Stimulated activated CD8-positive, alpha-beta memory T cell treated with anti-CD3 and anti-CD28 coated beads, Interleukin-7, amount 100 ng/mL, for 48 hours (primary cell): ENCODE results near the gene ZNF208.
"Not testable (repeated sequence)": the region's sequence is repeated elsewhere in the genome, so short reads cannot be mapped to it uniquely, and the experiment has no call there.

Source experiments
- DNase-seq, 2 donors: peaks; one replicate each; pipeline ENCODE4 v3.0.0-alpha.2; 2020; ENCODE audit warnings: low read depth in 1 of 2; ENCODE audit errors: extremely low read depth in 1 of 2

The ZNF208 gene

DNA sequence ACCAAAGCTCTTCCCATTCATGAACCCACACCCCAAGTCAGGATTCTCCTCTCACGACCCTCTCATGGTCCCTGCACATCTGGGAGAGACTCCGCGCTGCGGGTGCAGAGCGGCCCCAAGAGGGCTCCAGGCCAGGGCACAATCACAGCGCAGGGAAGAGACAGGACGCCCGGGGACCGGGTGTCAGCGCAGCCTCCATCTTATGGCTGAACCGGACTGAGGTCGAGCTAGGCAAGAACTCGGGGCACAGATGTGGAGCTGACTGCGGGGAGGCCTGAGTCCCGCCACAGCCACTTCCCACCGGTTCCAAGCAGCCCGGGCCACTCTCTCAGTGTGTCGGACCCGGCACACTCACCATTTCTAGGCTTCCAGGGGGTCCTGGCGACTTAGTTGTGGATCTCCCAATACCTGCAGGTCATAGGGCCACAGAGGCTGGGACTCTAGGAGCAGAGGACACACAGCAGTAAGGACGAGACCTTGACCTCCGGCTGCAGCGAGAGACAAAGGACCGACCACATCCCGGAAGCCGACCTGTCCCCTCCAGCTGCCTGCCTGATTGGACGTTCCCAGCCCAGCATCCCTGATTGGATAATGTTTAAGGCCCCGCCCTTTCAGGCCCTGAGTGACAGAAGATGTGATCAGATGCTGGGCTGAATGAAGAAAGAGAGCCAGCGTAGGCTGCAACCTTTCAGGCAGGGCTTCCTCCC, at the start of gene ZNF208:
Gene ZNF208 (minus strand): TSS at position 507 of the 707 bp plus-strand sequence. CDS start 149 bp downstream, at position 358.
- DNase-seq = not testable (repeated sequence)

GRCh38 chr19:22052644-22053013, 41.9 kb upstream of the ZNF208 start:
- peak in 1 of 2 donors; percentile 1 for DNase-seq

GRCh38 chr19:22041151-22041550, 30.4 kb upstream of the ZNF208 start:
- DNase-seq = not testable (repeated sequence)

DNA sequence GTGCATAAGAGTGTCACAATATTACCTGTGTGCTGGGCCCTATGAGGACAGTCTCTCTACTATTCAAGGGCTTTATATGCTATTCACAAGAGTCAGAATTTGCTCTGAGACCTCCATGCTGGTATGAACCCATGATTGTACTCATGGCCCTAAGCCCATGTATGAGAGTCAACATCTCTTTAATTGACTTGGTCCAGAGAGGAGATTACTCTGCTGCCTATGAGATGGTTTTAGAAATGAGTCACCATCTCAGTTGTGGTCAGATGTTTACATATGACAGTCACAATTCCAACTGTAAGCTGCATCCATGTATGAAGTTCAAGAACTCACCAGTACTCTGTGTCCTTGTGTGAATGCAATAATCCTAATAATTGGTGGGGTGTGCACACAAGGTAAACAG, 19.9 kb upstream of the ZNF208 start:
- DNase-seq = no peak

DNA sequence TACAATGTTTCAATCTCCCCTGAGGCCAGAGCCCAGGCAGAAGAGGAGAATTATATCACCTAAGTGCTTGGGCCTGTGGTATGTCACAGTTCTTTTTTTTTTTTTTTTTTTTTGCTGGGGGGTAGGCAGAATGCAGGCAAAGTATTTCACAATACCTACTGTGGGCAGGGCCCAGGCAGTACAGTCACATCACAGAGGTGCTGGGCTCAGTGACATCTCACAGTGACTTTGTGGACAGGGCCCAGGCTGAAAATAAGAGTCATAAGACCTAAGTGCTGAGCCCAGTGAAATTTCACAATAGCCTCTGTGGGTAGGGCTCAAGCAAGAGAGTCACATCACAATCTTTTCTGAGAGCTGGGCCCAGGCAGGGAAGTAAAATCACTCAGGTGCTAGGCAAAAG, 15.9 kb upstream of the ZNF208 start:
- DNase-seq = no peak

- DNase-seq = not testable (repeated sequence)
Measured at GRCh38 chr19:22025539-22025938, 14.8 kb upstream of the ZNF208 start.

- no peak for DNase-seq
Measured at GRCh38 chr19:21970466-21970865, 40.3 kb downstream of the ZNF208 start.

GRCh38 chr19:21947775-21948174, 63.0 kb downstream of the ZNF208 start:
- no peak for DNase-seq

DNA sequence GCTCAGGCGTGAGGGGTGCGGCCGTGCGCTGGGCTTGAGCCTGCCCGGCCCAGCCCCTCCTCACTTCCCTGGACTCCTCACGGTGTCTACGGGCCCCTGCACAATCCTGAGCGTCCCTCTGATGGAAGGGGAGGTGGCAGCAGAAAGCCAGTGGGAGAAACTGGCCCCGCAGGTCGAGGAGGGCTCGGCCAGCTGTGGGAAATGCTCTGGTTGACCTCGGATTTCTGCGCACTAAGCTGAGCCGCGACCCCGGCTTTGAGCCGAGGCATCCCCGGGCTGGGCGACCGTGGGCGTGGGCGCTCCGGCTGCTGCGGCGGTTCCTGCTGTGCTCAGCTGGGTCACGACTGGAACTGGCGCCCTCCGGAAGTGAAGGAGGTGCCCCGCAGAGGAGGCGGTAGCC, 70.1 kb downstream of the ZNF208 start:
- no peak for DNase-seq

GRCh38 chr19:21934593-21934992, 76.2 kb downstream of the ZNF208 start:
- no peak for DNase-seq

DNA sequence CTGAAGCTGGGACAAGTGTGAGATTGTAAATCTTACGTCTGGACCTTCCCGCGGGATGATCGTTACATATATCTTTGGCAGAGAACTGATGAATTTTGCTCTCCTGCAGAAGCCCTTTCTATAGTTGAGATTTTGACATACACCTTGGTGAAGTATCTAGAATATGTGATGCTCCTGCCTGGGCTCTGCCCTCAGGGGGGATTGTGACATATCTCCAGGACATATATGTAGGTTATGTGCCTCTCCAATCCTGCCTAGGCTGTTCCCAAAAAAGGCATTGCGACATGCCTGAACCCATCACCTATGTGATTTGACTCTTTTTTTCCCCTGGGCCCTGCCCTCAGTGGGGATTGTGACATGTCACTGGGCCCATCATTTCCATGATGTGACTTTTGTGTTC, 76.6 kb downstream of the ZNF208 start:
- DNase-seq = no peak

GRCh38 chr19:21922276-21922675, 88.5 kb downstream of the ZNF208 start:
- DNase-seq = no peak

GRCh38 chr19:21921691-21922180, 89.0 kb downstream of the ZNF208 start:
- DNase-seq = no peak

DNA sequence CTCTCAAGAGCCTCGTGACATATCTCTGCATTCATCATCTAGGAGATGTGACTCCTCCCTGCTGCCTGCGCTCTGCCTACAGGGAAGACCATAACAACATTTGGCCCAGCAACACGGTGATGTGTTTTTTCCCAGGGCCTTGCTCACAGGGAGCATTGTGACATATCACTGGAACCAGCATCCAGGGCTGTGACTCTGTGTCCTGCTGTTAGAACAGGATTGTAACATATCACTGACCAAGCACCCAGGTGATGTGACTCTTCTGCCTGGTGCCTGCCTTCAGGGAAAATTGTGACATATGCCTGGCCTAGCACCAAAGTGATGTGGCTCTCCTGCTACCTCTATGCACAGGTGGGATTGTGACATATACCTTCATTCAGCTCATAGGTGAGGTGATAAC, 95.3 kb downstream of the ZNF208 start:
- DNase-seq = no peak

DNA sequence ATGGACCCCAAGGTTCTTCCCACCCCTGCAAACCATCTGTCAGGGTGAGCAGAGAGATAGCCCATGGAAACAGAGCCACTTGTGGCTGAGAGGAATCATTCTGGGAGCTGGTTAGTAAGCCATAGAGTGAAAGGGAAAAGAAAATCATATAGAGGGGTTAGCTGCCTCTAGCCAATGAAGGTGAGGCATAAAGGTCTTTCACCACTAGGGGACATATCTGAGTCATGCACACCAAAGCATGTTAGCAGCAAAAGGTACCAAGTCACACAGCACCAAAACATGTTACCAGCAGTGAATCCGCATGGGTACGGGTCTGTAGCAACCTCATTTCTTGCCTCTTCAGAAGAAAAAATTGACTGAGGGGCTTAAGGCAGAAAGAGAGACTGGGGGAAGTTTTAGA, 98.1 kb downstream of the ZNF208 start:
- no peak for DNase-seq

DNA sequence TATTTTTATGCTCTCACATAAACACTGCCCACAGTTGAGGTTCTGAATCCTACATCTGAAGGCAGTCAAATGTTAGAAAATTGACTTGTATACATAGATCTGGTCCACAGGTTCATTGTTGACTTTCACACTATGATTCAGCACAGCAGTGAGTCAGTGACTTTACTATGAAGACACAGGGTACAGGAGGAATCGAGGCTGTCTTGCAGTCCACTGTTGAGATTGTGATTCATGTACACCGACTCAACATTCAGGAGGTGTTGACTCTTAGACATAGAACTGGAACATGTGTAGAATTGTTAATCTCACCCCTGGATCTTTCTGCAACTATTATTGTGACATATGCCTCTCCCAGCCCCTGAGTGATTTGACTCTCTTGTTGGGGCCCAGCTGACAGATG, 100.4 kb downstream of the ZNF208 start:
- DNase-seq = no peak

DNA sequence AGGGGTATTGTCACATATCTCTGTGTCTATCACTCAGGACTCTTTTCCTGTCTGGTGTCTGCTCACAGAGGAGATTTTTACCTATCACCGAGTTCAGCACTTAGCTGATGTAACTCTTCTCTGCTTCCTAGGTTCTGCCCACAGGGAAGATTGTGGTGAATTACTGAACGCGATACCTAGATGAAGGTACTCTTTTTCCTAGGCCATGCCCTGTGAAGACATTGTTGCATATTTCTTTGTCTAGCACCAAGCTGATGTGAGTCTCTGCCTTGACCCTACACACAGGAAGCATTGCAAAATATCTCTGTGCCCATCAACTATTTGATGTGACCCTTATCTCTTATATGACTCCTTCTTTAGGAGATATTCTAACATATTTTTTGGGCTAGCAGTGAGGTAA, 102.7 kb downstream of the ZNF208 start:
- no peak for DNase-seq

DNA sequence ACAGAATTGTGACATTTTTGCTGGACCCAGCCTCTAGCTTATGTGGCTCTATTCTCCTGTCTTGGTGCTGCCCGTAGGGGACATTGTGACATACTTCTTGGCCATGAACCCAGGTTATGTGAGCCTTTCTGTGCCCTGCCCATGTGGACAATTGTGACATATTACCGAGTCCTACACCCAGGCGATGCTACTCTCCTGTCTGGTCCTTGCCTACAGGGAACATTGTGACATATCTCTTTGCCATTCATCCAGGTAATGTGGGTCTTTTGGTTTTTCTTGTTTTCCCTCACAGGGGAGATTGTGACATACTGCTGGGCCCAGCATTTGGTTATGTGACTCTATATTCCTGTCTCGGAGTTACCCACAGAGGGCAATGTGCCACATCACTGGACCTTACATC, 103.2 kb downstream of the ZNF208 start:
- no peak for DNase-seq

DNA sequence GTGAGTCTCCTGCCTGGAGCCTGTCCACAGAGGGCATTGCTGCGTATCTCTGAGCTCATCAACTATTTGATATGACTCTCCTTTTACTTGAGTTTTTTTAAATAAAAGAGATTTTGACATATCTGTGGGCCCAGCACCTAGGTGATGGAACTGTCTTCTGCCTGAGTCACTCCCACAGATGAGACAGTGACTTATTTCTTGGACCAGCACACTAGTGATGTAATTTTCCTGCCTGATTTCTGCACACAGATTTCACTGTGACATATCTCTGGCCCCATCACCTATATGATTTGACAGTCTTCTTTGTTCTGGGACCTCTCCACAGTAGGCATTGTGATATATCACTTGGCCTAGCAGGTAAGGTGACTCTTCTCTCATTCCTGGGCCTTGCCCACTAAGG, 108.2 kb downstream of the ZNF208 start:
- DNase-seq = no peak

DNA sequence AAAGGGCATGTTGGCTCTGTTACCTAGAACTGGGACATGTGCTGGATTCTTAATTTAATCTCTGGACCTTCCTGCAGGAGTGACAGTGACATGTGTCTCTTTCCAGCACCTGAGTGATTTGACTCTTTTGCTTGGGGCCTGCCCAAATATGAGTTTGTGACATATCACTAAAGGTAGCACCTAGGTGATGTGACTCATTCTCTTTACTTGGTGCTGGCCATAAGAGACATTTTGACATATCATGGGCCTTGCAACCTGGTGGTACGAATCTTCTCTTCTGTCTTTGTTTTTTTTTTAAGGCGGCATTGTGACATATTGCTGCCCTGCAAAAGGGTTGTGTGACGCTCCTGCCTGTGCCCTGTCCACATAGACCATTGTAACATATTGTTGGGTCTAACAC, 108.9 kb downstream of the ZNF208 start:
- no peak for DNase-seq

DNA sequence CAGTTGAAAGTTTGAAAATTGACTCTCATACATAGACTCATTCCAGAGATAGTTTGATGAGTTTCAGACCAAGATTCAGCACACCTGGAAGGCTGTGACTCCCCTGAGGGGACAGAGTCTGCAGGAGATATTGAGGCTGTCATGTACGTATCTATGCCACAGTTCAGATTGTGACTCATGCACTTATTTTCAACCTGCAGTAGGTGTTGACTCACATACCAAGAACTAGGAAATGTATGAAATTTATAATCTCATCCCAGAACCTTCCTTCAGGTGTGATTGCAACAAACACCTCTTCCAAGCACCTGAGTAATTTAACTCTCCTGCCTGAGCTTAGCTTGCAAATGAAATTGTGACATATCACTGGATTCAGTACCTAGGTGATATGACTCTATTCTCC, 110.3 kb downstream of the ZNF208 start:
- no peak for DNase-seq

GRCh38 chr19:21891086-21891485, 119.7 kb downstream of the ZNF208 start:
- DNase-seq = no peak

- DNase-seq = not testable (repeated sequence)
Measured at GRCh38 chr19:21890017-21890416, 120.7 kb downstream of the ZNF208 start.
